ENCODE results near the gene ITGB3BP.
"Not testable (repeated sequence)": the region's sequence is repeated elsewhere in the genome, so short reads cannot be mapped to it uniquely, and the experiment has no call there.

Gene ITGB3BP, protein sequence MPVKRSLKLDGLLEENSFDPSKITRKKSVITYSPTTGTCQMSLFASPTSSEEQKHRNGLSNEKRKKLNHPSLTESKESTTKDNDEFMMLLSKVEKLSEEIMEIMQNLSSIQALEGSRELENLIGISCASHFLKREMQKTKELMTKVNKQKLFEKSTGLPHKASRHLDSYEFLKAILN

DNA sequence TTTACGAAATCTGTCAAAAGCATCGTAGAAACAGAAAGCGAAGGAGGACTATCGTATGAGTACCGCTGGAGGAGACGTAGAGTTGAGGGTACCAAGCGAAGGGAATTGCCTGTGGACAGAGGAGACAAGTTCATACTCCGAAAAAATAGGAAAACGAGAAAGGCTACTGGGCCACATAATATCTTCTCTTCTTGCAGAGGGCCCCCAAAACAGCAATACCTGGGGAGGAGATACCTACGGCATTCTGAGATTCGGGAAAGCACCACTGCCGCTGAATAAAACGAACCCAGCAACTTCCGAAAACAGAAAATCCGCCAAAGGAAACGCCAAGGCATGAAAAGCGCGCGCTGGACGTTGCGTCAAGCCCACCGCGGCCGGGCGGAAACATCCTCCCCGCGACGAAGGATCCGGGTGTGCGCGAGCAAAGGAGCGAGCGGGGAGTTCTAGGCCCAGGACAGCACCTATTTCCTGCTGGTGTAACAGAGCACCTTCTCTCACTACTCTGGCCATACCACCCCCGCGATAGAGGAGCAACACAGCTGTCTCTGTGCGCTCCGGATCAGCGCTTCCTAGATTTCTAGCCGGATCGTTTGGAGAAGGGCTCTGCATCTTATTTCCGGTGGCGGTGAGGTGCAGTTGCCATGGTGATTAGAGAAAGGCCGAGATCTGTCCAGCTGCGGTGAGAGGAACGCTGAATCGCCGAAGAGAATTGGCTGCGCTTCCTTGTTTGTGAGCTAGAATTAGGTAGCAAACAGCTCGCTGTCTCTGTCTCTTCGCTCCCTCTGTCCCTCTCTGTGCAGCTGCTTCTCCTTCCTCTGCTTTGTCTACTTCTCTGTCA, at the start of gene ITGB3BP, which contains the start of gene EFCAB7:
Gene ITGB3BP (minus strand): TSS at position 335 of the 838 bp plus-strand sequence. CDS start 92 bp downstream, at position 243.
Gene EFCAB7 (plus strand): TSS at position 635 of the 838 bp plus-strand sequence. CDS start 2,048 bp downstream, outside the sequence.
- peak; percentile 97 for DNase-seq (ENCODE audit: low read depth)

DNA sequence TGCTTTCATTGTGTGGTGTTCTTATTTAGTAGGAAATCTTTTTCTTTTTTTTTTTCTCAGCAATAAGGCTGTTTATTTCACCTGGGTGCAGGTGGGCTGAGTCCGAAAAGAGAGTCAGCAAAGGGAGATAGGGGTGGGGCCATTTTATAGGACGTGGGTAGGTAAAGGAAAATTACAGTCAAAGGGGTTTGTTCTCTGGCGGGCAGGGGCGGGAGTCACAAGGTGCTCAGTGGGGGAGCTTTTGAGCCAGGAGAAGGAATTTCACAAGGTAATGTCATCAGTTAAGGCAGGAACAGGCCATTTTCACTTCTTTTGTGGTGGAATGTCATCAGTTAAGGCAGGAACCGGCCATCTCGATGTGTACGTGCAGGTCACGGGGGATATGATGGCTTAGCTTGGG, 49.7 kb upstream of the ITGB3BP start:
- DNase-seq (ENCODE audit: low read depth) = not testable (repeated sequence)

DNA sequence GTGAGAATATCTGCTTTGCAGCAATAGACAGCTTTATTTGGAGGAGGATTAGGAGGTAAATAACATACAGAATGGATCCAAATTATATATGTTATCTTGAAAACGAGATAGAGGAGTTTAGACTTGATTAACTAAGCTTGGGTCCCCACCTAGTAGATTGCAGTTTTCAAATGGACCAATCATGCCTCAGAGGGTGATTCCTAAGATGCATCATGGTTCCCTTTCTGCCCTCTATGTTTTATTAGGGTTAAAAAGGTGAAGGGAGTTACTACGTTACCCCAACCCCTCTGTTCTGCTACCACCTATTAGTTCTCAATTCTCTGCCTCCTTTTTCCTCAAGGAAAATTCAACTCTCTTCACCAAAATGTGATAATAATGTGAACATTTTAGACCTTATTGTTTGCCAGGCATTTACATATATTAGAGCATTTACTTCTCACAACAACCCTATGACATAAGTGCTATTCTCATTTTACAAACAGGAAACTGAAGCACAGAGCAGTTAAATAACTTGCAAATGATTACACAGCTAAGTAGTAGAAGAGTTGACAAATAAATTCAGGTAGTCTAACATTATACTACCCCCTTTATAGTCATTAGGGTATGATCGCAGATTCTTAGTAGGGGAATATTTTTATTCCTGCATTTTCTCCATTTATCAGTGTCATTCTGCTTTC, 46.8 kb upstream of the ITGB3BP start:
- no peak for DNase-seq (ENCODE audit: low read depth)

DNA sequence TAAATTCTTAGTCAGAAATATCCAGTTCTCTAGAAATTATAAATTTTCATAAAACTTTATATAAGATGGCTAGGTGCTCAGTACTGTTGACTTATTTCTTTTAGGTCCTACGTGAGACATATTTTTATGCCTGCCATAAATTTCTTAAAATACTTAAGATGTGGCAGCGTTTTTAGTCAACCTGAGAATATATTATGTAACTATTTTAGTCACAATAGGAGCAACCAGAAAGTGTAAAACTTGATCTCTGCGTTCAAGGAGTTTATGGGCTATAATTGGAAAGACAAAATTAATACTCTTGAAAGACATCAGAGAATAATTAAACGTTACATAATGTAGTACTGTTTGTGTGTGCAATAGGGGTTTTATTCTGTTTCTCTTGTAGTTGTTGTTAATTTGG, 46.0 kb upstream of the ITGB3BP start:
- DNase-seq (ENCODE audit: low read depth) = no peak

DNA sequence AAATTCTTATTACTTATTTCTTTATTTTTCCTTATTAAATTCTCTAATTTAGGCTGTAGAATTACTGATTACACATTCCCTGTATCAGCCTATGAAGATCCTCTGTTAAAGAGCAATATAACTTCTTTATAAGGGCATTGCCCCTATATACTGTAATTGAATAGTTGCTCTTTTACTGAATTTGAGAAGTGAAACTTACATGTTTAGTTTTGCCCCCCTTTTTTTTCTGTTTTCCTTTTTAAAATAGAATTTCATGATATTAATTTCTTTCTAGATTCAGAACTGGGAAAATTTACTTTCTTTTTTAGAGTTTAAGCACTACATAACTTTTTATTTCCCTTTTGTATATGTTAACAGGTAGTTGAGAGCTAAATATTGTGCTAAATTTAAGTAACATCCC, 40.7 kb upstream of the ITGB3BP start:
- no peak for DNase-seq (ENCODE audit: low read depth)

DNA sequence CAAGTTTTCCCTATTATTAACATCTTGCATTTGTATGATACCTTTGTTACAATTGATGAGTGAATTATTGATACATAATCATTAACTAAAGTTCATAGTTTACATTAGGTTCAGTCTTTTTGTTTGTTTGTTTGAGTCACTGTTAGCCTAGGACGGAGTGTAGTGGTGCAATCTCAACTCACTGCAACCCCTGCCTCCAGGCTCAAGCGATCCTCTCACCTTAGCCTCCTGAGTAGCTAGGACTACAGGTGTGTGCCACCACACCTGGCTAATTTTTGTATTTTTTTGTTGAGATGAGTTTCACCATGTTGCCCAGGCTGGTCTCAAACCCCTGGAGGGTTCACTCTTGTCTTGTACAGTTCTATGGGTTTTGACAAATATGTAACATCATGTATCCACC, 36.3 kb upstream of the ITGB3BP start:
- DNase-seq (ENCODE audit: low read depth) = no peak

DNA sequence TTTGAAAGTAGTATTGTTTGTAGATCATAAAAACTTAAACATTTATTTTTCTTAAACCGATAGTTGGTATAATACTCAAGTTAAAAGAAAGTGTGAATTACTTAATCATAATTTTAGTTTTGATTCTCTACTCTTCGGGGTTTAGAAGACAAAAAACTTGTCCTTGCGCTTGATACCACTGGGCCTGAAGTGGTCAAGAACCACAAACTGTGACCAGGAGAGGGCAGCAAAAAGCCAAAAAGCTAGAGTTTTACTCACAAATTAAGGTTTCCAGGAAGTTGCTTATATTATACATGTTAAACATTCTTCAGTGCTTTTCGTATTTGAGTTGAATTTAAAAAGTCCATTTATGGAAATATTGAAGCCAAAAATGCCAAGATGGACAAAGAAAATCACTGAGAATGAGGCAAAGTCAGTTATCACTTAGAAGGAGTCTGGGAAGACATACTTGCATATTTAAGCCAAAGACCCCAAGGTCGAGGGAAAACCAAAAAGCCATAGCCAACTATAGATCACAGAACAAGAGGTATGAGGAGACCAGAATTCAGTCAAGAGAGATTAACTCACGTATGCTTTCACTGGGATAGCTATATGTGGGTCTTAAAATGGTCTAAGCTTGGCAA, 34.5 kb upstream of the ITGB3BP start:
- peak; percentile 54 for DNase-seq (ENCODE audit: low read depth)

DNA sequence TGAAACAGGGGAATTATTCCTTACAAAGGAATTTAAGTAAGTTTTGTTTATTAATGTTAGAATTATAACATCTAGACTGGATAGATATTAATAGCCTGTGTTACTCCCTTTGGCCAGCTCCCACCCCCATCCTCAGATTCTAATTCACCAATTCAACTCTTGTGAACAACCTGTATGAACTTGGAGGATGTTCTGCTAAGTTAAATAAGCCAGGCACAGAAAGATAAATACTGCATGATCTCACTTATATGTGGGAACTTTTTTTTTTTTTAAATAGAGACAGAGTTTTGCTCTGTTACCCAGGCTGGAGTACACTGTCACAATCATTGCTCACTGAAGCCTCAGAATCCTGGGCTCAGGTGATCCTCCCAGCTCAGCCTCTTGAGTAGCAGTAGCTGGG, 32.5 kb upstream of the ITGB3BP start:
- no peak for DNase-seq (ENCODE audit: low read depth)

DNA sequence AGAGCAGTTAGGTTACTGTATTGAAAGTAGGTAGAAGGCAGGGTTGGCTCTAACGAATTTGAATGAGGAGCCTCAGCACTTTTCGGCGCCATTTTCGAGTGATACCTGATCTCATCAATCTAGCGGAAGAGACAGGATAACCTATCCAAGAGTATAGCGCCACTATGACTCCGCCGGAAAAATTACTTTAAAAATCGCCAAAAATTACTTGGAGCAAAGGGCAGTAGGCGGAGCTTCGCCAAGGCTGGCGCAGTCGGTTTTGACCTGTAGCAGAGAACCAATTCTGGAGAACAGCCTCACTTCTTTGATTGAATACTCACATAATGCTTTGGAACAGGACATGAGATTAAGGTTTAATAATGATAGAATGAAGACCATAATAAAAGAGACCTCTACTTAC, 25.9 kb upstream of the ITGB3BP start:
- DNase-seq (ENCODE audit: low read depth) = no peak

DNA sequence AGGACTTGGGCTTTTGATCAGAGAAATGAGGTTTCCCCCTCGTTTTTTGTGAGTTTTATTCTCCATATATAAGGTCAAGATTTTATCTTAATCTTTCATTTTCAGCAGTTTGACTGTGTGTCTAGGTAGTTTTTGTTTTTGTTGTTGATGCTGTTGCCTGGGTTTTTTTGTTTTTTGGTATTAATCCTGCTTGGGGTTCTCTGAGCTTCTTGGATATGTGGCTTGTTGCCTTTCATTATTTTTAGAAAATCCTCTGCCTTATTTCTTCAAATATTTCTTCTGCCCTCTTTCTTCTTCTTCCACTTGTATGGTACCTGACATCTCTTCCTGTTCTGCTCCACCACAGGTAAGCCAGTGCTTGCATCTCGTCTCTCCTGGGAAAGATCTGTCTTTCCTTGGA, 25.3 kb upstream of the ITGB3BP start:
- DNase-seq (ENCODE audit: low read depth) = no peak

DNA sequence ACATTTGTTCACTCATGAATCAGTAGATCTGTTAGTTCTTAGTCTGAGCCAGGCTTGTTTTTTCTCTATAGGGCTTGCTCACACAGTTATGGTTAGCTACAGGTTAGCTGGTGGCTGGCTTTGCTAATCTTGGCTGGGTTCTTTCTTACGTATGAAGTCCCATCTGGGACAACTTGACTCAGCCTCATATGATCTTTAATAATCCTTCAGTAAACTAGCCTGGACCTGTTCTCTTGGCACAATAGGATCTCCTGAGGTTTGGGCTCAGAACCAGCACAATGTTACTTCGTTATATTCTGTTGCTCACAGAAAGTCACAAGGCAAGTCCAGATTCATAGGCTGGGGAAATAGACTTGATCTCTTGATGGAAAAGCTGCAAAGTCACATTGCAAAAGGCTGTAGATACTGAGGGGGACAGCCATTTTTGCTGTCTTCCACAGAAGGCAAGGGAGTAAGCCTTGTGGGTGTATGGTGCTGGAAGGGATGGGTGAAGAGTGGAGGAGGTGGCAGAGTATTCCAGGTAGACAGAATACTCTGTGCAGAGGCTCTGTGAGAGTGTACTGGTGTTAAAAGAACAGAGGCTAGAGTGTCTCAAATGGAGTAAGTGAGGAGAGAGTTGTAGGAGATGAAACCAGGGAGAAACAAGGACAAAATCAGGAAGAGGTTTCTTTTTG, 24.7 kb upstream of the ITGB3BP start:
- no peak for DNase-seq (ENCODE audit: low read depth)

DNA sequence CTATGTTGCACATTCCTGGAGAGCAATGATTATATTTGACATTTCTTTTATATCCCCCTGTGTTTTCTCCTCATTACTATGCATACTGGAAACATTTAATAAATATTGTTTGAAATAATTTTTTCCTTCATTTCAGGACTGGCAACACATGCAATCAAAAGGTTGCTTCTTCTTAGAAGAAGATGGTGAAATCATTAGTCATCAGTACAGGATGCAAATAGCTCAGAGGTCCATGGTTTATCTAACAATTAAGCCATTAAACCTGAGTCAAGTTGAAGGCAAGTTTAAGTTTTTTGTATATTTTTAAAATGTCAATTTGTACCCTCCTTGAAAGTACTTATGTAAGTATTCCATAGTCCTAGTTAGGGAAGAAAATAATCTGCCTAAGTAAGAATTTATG, 22.8 kb upstream of the ITGB3BP start:
- DNase-seq (ENCODE audit: low read depth) = peak; percentile 61

DNA sequence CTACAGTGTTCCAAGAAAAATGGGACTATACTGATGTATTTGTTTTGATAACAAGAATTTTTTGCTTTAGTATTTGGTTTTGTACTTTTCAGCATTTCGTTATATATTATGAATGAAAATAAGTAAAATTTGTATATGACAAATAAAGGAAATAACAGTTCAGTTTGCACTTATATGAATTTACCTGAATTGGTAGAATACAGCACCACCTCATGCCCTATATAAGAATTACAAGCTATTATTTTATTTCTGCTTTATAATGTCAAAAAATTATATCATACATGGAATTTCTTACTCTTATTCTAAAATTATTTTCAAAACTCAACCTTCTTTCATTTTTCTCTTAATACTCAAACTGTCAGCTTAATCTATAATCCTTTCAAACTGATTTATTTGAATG, 14.9 kb upstream of the ITGB3BP start:
- DNase-seq (ENCODE audit: low read depth) = peak; percentile 48

DNA sequence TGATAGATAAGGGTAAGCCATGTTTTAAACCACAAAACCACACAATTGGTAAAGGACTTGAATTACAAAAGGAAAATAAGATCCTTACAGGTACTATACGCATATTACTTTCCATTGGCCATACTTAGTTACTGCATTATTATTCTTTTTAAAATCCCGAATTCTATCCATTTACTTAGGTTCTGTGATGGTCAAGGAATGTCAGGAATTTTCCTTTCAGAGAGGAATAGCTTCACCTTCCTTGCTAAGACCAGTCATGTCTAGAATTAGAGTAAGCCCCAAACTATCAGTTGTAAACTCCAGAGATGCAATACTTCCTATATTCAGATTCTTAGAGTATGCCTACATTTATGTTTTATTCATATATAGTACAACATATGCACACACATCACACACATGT, 14.0 kb upstream of the ITGB3BP start:
- DNase-seq (ENCODE audit: low read depth) = no peak

DNA sequence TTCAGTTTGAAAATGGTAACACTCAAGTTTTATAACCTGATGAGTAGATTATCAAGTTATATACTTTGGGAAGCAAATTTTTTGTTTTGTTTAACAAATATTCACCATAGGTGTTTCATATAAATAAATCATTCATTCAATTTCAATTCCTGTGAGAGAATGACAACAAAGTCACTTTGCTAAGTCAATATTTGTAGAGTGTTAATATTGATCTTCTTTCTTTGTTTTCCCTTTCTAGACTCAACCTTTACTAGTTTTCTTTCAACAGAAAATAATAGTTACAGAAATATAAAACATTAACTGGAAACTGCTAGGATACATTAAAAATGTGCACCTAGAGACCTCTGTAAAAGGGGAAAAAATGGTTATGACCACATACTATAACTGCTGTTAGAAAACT, 11.4 kb upstream of the ITGB3BP start:
- DNase-seq (ENCODE audit: low read depth) = no peak

DNA sequence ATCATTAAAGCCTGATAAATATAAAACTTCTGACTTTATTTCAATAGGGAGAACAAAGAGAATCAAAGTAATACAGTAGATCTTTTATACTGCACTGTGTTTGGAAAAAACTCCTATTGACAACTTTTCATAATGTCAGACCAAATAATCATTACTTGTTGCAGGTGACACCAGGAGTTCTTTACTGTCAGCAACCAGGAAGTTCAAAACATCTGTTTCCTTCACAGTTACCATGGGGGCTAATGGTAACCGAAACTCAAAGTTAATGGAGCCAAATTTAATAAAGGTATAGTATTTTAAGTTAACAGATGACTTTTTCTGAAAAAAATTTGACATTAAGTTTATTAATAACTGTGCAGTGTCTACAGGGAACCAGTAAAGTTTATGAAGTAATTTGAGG, 10.9 kb upstream of the ITGB3BP start:
- DNase-seq (ENCODE audit: low read depth) = no peak

DNA sequence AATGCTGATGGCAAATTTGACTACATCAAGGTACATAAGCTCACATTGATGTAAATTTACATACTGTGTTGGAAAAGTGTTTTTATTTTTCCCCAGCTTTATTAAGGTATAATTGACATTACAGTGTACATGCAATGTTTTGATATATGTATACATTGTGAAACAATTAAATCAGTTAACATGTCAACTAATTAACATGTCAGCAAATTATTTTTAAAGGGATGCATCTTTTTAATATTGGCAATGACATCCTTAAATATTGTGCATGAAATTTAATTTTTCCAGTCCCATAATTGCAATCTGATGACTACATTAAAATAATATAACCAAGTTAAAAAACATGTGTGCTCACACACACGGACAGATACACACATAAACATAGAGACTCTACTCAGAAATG, 9.7 kb upstream of the ITGB3BP start:
- DNase-seq (ENCODE audit: low read depth) = no peak

DNA sequence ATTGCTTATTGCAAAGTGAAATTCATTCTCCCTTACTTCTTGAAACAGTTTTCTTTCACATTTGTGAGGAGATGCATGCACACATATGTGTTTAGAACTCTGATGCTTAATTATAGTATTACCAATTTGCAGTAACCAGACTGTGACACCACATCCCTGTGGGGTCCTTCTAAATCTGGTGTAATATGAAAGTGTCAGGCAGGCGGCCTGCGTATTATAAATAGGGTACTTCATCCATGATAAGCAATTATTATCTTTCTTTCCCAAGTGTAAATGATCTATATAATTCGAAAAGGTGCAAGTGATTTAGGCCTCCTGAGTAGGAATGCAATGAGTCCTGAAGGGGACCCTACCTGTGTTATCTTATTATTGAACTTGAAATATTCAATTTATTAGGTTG, 1.2 kb upstream of the ITGB3BP start:
- peak; percentile 12 for DNase-seq (ENCODE audit: low read depth)

DNA sequence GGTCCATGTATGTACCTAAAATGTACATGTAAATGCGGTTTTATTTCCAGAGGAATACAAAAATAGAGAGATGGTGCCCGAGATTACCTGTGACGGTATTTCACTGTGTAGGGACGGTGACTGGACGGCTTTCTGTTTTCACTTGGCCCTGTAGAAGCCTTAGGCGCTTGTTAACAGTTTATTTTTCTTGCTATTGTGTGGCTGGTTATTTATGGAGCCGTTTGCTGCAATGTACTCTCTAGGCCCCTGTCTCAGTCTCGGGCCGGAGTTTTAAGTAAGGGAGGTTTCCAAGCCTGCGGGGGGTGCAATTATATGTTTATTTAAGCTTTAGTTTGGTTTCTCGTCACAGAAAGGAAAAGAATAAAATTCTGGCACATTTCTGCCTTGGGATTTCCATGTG, 713 bp upstream of the ITGB3BP start:
- DNase-seq (ENCODE audit: low read depth) = no peak

DNA sequence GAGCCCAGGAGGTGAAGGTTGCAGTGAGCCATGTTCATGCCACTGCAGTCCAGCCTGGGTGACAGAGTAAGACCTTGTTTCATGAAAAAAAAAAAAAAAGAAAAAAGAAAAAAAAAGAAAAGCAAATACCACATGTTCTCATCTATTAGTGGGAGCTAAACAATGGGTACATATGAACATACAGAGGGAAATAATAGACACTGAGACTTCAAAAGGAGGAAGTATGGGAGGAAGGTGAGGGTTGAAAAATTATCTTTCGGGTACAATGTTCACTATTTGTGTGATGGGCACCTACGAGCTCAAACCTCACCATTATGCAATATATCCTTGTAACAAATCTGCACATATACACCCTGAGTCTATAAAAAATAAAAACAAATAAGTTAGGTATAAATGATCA, 6.4 kb downstream of the ITGB3BP start:
- no peak for DNase-seq (ENCODE audit: low read depth)

DNA sequence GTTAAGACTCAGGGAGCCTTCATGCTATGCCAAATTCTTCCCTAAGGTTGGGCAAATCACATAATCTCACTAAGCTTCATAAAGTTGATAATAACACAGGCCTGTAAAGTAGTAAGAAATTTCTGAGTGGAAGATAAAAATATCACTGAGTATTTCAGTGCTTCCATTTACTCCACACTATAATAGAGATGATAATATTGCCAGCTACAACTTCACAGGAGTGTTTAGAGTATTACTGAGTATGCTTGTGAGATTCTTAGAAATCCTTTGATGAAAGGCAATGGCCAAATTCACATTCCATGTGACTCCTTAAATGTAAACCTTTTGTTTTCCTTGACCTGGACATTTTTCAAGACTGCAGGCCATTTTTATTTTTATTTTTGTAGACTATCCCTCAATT, 10.4 kb downstream of the ITGB3BP start:
- DNase-seq (ENCODE audit: low read depth) = no peak

DNA sequence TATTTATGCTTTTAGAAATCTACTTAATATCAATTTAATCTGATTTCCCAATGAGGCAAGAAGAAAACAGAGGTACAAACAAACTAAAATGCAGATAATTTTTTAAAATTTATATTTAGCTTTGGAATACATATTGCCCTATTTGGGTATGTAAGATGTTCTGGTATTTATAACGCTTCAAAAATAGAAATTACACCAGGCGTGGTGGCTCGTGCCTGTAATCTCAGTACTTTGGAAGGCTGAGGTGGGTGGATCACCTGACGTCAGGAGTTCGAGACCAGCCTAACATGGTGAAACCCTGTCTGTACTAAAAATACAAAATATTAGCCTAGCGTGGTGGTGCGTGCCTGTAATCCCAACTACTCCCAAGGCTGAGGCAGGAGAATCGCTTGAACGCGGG, 13.3 kb downstream of the ITGB3BP start:
- no peak for DNase-seq (ENCODE audit: low read depth)

All from ELR (cell line).